ENCODE results near the gene GTSF1L.
A peak's percentile ranks its signal among the peaks of the same experiment; 100 is the strongest.

The GTSF1L gene

GRCh38 chr20:43746344-43747137 lies 19.7 kb upstream of the GTSF1L start:
- DNase-seq (ENCODE audit: low read depth in 3 of 3) = no peak

DNA sequence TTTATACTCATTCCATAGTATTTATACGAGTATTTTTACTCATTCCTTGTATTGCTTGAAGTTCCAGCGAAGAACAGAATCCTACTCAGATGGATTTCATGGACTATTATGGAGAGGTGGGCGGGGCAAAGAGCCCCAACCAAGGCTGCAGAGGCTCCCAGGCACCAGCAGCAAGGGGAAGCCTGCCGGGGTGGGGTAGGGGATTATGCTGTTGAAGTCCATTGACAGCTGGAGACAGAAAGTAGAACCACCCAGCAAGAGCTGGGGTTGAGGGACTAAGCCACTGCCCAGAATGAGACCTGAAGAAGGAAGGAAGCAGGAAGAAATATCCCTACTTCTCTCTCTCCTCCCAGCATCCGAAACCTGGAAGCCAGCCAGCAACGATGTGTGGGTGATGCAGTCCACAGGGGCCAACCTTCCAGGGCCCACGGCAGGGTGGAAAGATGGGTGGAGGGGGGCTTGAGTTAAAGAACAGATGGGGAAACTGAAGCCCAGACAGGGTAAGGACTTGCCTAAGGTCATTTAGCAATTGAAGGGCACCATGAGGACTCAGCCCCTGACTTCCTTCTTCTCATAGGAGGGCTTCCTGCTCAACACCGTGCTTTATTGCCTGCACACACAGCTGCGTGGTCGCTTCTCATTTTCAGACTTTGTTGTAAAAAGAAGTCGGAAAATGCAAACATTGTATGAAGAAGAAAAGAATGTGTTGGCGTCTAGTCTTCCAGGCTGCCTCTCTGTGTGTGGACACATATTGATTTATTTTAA lies 18.3 kb upstream of the GTSF1L start:
- no peak for DNase-seq (ENCODE audit: low read depth in 3 of 3)

DNA sequence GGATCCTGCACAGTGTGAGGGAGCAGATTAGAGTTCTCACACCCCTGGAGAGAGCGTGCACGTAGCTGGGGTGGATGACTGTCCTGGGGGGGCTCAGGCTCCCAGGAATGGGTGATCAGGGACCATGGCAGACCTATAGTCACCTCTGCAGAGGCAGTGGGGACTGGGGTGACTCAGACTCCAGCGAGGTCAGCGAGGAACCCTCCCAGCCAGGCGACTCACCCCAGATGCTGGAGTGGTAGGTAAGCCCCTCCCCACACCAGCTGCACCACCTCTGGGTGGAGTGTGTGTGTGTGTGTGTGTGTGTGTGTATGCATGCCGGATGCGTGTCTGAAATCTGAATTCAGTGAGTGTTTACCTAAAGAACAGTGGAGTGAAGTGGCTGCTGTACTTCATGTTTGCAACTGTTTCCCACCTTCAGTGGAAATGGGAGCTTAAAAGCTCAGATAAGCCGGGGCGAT lies 17.4 kb upstream of the GTSF1L start:
- peak in 1 of 3 donors; percentile 34 for DNase-seq (ENCODE audit: low read depth in 3 of 3)

- no peak for DNase-seq (ENCODE audit: low read depth in 3 of 3)
Observed at GRCh38 chr20:43740642-43741041, 13.8 kb upstream of the GTSF1L start.

DNA sequence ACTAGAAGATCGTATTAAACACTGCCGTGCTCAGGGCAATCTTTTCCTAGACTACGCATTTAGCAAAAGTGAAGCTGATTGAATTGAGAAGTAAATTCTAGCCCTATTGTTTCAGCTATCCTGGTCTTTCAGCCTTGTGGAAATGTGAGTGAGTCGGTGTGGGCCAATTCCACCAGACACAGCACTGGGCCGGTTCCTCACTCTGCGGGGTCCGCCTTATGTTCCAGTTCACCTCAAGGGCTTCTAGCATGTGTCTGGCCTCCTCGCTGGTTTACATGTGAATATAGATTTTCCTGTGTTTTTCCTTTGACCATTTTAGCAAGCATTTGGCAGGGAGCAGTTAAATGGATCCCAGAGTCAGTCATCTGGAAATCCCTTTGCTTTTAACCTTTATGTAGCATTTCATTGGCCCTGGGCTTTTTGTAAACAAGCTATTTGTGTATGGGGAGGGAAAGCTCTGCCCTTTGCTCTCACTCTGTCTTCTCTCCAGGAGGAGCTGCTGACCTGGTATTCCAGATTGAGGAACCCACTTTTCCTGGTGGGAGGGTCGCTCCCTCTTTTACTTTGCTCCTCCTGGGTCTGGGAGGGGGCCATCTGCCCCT lies 12.4 kb upstream of the GTSF1L start:
- no peak for DNase-seq (ENCODE audit: low read depth in 3 of 3)

DNA sequence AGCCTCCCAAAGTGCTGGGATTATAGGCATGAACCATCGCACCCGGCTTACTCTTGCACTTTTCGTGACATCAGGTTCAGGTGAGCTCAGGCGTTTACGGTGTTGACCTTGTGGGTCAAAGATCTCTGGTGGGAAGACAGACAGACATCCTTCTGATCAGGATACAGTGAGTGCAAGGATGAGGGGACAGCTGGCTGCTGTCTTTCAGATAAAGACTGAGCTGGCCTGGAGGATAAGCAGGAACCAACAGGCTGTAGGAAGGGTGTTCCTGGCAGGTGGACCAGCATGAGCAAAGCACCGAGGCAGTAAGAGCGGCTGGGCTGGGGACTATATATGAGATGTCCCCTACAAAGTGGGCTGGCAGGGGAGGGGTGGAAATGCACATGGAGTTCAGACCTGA lies 11.1 kb upstream of the GTSF1L start:
- no peak for DNase-seq (ENCODE audit: low read depth in 3 of 3)

DNA sequence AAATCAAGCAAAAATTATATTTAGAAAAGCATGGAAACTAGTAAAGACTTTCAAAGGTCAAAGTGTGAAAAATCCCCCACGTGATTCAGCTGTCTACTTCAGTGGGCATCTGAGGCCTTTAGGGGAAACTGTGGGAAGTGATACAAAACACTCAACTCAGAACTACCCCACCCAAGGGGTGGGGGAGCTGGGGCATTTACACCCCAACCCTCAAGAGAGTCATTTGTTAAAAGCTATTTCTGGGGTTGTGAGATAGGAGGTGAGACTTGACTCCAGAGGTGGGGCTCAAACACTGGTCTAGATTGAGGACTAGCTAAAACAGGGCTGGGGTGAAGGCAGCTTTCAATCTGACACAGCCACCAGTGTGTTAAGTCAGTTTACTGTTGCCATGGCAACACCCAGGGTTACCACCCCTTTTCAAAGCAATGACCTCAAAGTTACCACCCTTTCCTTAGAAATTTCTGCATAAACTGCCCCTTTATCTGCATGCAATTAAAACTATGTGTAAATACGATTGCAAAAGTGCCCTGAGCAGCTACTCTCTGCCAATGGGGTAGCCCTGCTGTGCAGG lies 9.9 kb upstream of the GTSF1L start:
- DNase-seq (ENCODE audit: low read depth in 3 of 3) = peak in 1 of 3 donors; percentile 52

DNA sequence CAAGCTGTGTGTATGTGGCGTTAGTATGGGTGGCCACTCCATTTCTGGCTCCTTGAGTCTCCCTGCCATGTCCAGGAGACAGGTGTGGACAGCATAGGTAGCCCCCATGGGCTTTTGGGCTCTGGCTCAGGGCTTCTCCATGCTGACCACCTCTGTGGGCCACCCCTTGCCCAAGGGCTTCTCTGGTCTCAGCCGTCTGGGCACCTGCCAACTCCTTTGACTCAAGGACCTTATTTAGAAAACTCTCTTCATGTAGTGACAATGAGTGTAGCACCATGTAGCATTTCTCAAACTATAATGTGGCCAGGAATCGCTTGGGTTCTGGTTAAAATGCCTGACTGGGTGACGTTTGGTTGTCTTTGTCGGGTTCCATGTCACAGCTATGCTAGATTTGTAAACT lies 5.1 kb upstream of the GTSF1L start:
- no peak for DNase-seq (ENCODE audit: low read depth in 3 of 3)

- DNase-seq (ENCODE audit: low read depth in 3 of 3) = no peak
Observed at GRCh38 chr20:43731469-43731868, 4.7 kb upstream of the GTSF1L start.

GRCh38 chr20:43728686-43729255 lies 2.0 kb upstream of the GTSF1L start:
- no peak for DNase-seq (ENCODE audit: low read depth in 3 of 3)

DNA sequence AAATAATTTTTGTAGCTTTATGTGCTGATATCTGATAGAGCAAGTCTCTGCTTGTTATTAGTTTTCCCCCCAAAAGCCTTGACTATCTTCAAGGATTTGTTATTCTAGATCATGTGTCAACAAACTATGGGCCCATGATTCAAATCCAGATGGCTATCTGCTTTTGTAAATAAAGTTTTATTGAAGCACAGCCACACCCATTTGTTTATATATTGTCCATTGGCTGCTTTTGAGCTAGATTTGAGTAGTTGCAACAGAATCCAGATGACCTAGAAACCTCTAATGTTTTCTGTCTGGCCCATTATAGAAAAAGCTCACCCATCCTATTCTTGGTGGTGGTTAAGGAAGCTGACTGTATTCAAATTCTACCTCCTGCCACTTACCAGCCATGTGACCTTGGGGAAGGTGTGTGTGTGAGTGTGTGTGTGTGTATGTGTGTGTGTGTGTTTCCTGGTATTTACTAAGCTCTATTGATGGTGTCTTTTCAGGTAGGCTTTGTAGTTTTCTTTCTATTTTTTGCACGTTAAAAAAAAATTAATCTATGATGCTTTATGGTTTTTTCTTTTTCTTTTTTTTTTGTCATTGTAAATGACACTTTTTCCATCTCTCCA lies 1.3 kb upstream of the GTSF1L start:
- DNase-seq (ENCODE audit: low read depth in 3 of 3) = no peak

DNA sequence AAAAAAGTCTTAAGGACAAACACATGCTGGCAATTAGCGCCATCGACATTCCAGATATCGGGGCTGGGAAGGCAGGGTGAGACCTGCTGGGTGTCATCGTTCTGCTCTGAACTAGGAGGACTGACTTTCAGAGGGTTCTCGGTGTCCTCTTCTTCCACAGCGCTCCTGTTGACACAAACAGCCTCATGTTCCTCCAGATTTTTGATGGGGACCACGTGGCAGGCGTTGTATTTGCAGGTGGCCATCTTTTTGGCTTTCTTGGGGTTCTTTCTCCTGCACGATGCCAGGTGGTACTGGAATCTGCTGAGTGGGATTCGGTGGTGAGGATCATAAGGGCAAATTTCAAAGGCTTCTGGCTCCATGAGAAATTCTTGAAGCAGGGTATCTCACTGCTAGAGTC lies 469 bp downstream of the GTSF1L start:
- no peak for DNase-seq (ENCODE audit: low read depth in 3 of 3)

- no peak for DNase-seq (ENCODE audit: low read depth in 3 of 3)
Observed at GRCh38 chr20:43725666-43726065, 1.1 kb downstream of the GTSF1L start.

- DNase-seq (ENCODE audit: low read depth in 3 of 3) = no peak
Observed at GRCh38 chr20:43724383-43724782, 2.4 kb downstream of the GTSF1L start.

- DNase-seq (ENCODE audit: low read depth in 3 of 3) = no peak
Observed at GRCh38 chr20:43723735-43724134, 3.1 kb downstream of the GTSF1L start.

- no peak for DNase-seq (ENCODE audit: low read depth in 3 of 3)
Observed at GRCh38 chr20:43723186-43723585, 3.6 kb downstream of the GTSF1L start.

GRCh38 chr20:43722153-43722505 lies 4.7 kb downstream of the GTSF1L start:
- DNase-seq (ENCODE audit: low read depth in 3 of 3) = peak in 2 of 3 donors; percentile 11 to 19

DNA sequence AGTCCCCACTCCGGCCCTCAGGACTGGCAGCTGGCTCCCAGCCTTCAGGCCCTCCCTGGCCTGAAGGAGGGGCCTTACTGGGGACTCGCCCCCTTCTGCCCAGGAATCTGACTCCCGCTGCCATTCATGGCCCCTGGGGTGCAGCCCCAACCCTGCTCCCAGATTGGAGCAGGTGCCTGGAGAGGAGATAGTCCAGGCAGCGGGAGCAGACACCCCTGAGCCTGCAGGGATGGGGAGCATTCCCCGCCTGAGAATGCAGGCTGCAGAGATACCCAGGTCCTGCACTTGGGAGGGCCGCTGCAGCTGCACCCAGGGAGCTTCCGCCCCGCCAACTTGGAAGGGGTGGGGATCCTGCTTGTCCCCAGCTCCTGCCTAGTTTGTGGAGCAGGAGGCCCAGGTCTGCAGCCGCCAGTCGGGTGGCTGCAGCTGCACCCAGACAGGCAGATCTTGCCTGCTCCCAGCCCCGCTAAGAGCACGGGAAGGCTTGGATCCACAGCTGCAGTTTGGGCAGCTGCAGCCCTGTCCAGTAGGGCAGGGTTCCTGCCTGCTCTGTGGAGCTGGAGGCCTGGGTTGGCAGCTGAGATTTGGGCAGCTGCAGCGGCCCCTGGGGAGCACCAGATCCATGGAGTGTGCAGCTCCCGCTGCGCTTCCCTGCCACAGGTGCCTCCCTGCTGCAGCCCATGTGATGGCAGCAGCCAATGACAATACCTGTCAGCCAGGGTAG lies 5.2 kb downstream of the GTSF1L start:
- DNase-seq (ENCODE audit: low read depth in 3 of 3) = no peak

GRCh38 chr20:43721097-43721428 lies 5.7 kb downstream of the GTSF1L start:
- DNase-seq (ENCODE audit: low read depth in 3 of 3) = no peak

DNA sequence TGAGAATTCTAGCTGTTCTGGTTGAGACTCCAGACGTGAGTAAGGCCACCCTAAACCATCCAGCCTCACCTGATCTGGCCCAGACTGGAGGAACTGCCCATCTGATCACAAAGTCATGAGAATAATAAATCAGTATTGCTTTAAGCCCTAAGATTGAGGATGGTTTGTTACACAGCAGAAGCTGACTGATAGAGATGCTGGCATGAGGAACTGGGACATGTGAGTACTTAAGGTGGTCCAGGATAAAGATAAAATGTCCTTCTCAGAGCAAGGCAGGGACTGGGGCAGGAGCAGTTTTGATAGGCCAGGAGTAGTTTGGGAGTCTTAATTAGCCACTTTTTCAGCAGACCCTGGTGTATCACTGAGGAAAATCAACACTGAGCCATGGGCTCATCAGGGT lies 6.8 kb downstream of the GTSF1L start:
- no peak for DNase-seq (ENCODE audit: low read depth in 3 of 3)

DNA sequence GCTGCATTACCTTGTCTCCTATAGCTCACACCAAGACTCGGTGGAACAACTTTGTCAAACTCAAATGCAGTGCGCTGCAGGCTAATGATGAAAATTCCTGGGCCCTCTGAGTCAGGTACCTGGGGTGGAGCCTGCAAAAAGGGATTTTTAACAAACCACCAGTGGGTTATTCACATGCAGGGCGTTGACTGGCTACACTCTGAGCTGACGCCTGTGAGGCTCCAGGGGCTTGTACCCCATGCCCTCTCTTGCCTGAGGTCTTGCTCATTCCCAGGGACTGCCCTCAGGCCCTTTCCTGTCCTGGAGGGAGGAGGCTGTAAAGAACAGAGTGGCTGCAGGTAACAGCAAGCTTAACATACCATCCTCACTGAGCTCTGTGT lies 9.2 kb downstream of the GTSF1L start:
- DNase-seq (ENCODE audit: low read depth in 3 of 3) = no peak

Measured in stimulated activated CD4-positive, alpha-beta T cell treated with anti-CD3 and anti-CD28 coated beads, TNF-alpha, amount 100 ng/mL, for 48 hours (primary cell).